Activated CD4-positive, alpha-beta T cell treated with anti-CD3 and anti-CD28 coated beads for 4 hours (primary cell): ENCODE data around the gene WSCD2.

Experiments
- DNase-seq, 2 donors: peaks; one replicate each; pipeline ENCODE4 v3.0.0-alpha.2; 2020

WSCD2 gene

DNA sequence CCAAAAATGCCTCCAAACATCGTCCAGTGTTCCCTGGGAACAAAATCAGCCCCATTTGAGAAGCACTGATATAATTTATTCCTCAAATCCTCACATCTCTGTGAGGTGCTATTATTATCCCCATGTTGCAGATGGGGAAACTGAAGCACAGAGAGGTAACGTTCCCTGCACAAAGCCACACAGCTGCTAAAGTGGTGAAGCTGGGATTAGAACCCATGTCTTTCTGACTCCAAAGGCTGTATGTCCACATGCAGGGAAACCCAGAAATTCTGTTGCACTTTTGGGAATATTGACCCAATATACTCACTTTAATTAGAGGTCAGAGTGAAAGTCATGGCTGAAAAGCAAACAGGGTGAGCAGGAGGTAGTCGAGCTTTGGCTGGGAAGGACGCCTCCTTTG, 19.1 kb upstream of the WSCD2 start:
- DNase-seq, result no peak

DNA sequence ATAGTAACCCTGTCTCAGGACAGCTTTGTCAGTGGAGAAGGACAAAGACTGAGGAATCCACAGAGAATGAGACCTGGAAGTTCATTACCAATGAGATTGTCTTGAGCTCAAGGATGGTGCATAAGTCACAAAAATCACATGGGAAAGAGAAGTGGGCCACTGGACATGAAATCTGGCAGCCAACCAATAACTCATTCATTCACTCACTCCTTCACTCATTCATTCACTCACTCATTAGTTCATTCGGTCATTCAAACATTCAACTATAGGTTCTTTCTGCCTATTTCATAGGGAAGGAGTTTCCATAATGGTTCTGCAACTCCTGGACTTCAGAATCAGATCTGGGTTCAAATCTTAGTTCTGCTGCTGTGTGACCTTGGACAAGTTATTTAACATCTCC, 18.2 kb upstream of the WSCD2 start:
- DNase-seq, result no peak

DNA sequence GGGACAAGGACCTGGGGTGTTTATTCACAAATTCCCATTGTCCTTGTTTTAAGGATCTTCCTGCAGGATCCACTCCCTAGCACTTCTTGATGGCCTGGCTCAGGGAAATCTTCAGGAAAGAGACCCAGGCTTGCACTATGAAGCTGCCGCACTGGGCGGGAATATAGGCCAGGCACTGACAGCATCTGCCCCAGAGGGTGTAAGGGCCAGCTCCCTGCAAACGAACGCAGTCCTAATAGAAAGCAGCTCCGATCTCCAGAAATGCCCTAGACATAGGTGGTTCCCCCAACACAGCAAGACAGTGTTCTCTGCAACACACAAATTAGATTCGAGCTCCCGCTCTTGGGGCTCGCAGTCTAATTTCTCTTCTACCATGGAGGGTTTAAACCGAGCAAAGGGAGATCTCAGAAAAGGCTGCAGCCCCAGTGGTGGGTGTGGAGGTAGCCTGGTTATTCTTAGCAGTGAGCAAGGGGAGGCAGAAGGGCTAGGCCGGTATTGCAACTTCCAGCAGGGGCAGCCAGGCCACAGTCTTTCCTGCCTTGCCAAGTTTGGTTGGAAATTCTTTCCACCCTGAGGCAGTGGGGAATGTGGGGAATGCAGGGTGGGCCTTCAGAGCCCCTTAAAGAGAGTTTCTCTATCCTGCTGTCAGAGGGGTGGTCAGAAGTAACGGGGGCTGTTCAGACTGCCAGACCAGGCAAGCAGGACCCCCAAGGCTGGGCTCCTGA, 16.1 kb upstream of the WSCD2 start:
- DNase-seq, result no peak

DNA sequence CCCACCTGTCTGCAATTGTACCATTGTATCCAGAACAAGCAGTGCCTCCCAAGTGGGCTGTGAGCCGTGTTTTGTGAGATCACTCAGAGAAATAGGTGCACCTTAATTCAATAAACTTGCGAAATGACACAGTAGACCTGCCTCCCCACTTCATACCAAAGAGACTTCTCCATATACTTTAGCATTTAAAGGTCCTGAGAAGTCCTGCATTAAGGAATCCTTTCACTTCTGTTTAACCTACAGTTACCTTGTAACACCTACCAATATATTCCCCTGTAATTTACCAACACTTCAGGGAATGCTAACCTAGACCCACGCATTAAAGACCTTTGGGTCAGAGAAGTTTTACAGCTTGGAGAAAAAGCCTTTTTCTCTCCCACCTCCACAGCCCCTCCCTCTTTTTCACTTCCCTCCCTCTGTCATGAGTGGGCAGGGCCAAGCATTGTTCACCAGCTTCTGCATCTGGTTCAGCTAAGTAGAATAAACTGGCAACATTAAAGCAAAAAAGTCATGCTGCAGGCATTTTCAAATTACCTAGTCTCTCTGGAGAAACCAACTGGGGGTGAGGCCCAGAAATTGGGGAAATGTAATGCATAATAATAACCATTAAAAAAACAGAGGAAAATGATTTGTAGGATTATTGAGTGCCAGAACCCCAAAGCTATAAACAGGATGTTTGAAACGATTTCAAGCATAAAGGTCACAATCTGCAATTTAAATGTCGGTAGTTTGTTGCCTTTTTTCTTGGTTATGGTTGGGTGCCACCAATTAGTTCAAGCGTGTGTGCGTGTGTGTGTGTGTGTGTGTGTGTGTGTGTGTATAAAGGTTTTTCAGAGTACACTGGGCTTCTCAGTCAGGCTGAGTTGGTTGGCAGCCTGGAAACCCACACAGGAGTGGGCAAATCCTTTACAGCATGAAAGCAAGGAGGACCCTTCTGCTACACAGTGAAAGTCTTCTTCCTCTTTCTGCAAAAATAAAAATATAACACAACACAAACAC, 13.7 kb upstream of the WSCD2 start:
- no peak for DNase-seq

GRCh38 chr12:108116254-108116653, 12.8 kb upstream of the WSCD2 start:
- no peak for DNase-seq

DNA sequence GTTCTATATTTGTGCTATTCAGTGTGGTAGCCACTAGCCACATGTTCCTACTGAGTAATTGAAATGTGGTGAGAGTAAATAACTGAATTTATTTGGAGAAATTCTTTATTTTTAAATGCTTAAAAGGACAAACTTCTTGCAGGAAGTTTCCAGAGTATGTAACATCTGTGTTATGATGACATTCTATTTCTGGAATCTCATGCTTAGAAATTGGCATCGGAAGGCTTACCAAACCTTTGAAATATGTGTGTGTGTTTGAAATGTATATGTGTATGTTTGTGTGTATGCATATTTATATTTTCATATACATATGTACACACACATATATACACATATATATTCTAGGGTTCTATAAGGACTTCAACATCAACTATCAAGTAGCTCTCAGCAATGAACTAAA, 12.4 kb upstream of the WSCD2 start:
- no peak for DNase-seq

DNA sequence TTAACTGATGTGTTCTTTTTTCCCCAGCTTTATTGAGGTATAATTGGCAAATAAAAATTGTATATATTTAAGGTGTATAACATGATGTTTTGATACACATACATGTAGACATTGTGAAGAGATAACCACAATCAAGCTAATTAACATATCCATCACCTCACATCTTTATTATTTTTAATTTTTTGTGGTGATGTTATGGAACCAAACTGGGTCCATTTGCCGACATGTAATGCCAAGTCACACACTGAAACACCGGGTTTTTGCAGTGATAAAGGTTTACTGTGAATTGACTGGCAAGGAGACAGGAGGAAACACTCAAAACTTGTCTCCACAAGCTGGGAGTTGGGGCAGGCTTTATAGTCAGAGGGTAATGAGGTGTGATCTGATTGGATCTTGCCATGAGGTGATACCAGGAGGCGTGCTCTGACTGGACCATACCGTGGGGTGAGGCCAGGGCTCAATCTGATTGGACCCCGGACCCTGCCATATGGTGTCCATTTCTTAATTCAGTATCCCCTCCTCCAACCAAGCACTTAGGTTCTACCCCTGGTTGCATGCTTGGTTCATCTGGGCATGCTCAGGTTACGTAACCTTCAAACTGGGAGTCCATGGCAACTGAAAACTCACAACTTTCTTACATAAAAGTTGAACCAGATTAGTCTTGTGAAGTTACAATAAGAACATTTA, 11.8 kb upstream of the WSCD2 start:
- DNase-seq, result no peak

GRCh38 chr12:108117902-108118301, 11.2 kb upstream of the WSCD2 start:
- DNase-seq, result no peak

GRCh38 chr12:108119126-108119973, 9.7 kb upstream of the WSCD2 start:
- no peak for DNase-seq

GRCh38 chr12:108119974-108120862, 8.9 kb upstream of the WSCD2 start:
- no peak for DNase-seq

GRCh38 chr12:108120863-108121165, 8.3 kb upstream of the WSCD2 start:
- no peak for DNase-seq

- no peak for DNase-seq
Observed at GRCh38 chr12:108121320-108121719, 7.8 kb upstream of the WSCD2 start.

DNA sequence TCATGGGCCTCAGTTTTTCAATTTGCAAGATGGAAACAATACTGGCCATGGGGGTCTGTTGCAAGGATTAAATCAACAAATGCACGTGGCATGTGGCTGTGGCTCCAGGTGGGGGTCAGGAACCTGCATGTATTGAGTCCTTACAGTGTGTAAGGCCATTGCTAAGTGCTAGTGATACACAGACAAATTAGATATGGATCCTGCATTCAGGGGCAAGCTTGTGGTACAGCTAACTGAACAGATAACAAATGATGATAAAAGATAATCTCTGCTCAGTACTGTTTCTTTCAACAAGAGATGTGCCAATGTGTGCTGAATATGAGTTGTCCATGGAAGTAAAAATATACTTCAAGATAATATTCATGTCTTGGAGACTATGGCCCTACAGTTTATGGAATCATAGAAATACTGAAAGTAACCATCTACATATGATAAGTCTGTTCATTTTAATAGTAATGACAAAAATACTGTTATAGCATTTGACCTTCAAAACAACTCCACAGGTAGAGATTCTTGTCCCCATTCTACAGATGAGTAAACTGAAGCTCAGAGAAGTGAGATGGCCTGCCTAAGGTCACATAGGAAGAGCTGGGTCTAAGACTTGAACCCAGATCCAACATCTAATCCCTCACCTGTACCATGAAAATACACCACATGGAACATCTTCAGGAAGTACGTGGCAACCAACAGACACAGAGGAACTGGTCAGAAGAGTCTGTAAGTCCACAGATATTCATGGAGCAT, 7.2 kb upstream of the WSCD2 start:
- DNase-seq, result no peak

DNA sequence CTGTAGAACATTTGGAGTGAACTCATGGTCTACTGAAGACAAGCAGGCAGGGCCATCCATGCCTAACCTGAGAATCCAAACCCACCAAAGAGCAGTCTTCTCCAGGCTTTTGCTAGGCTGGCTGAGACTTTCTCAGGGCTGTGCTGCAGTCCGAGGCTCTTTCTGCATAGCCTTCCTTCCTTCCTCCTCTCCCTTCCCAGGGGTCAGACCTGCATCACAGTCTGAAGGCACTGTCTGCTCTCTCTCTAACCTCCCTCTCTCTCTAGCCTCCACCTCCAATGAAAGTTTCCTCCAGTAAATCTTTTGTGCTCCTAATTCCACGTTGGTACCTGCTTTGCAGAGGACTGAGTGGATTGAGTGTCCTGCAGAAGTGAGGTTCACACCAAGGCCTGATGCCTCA, 6.4 kb upstream of the WSCD2 start:
- no peak for DNase-seq

DNA sequence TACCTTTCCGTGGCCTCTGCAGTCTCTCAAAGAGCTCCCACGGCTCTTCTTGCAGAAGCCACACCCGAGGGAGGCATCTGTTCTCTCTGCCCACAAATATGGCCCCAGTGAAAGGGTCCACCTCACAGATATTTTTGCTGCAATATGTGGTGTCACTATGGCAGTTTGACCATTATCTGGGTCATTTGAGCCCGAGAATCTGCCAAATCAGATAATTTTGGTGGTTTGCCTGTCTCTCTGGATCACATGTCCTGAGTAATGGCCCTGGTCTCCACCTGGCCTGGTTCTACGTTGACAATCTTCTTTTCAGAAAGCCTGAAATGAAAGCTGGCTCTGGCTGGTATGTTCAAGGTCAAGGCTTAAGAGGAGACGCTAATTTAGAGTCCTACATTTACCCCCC, 5.7 kb upstream of the WSCD2 start:
- no peak for DNase-seq

DNA sequence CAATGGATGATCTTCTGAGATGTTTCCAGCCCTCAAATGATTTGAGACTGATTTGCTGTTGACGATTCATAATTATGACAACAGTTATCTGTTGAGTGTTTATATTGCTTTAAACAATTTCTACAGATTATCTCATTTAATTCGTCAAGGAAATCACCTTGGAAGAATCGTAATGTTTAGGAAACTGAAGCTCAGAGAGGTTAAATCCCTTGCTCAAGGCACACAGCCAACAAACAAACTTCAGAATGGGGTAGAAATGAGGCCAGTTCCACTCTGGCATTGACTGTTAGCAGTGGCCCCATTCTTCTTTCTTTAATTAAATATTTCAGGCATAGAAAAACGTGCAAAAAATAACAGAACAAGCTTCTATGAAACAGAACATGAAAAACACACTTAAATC, 4.0 kb upstream of the WSCD2 start:
- DNase-seq, result no peak

- DNase-seq, result no peak
Observed at GRCh38 chr12:108126212-108126611, 2.9 kb upstream of the WSCD2 start.

DNA sequence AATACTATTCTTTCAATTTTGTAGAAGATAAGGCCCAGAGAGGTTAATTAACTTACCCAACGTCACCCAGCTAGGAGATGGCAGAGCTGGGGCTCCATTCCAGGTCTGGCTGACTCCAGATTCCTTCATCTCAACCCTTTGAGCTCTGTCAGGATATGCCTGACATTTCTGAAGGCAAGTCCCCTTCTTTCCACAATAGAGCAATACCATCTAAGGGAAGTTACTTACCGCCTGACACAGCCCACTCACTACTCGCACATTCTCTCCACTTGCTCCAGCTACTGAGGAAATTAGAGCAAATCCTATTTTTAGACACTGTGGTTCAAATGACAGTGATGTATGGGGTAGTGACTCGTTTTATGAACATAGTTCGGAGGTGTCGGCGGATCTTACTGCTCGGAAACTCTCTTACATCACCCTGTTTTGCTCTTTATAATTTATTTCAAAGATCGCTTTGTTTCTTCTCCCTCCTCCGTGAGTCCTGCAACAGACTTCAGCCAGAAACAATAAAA, 2.0 kb upstream of the WSCD2 start:
- DNase-seq, result no peak

- no peak for DNase-seq
Observed at GRCh38 chr12:108127654-108128053, 1.4 kb upstream of the WSCD2 start.

- no peak for DNase-seq
Observed at GRCh38 chr12:108128221-108129016, 669 bp upstream of the WSCD2 start.
